Naive thymus-derived CD4-positive, alpha-beta T cell (primary cell): ENCODE results near the gene ZNF23. TPM values are rescaled to one million over a fixed set of nuclear protein-coding genes. Genes with fewer than 3 reads are reported as not detected.

Source experiments
- ATAC-seq: fragments of 150-1000 bp; cut with Tn5 transposase; 2 replicates; pipeline ENCODE4 v1.10.0; 2021; ENCODE audit warnings: mild to moderate bottlenecking, moderate library complexity
- CTCF ChIA-PET: fragments of 350-600 bp; sonication (Branson Sonifier 250); formaldehyde crosslinking; loops from one replicate; lab custom pipeline; 2021; ENCODE audit warnings: antibody characterized with exemption; lab: Charles Lee
- POLR2A ChIA-PET: fragments of 350-600 bp; sonication (Branson Sonifier 250); formaldehyde crosslinking; loops from one replicate; lab custom pipeline; 2021; ENCODE audit warnings: antibody characterized with exemption, inconsistent platforms; lab: Charles Lee
- DNase-seq, 9 donors: peaks; one replicate each; pipeline versions ENCODE4 v3.0.0 to v3.0.0-alpha.2; 2020 to 2022; ENCODE audit warnings: mixed read lengths in 1 of 9
- H3K27ac ChIP-seq: one replicate; pipeline ENCODE4 v1.7.0; 2013; ENCODE audit warnings: mild to moderate bottlenecking, low read depth, low read length, moderate library complexity
- H3K27me3 ChIP-seq, 2 donors: one replicate each; pipeline ENCODE4 v1.7.0; 2013; ENCODE audit warnings: low read length in 2 of 2, mild to moderate bottlenecking in 2 of 2, moderate library complexity in 2 of 2; ENCODE audit not compliant: control insufficient read depth in 2 of 2, insufficient read depth in 2 of 2
- H3K36me3 ChIP-seq, 3 experiments: 1 replicate in 2 of 3; 2 replicates in 1 of 3; pipeline ENCODE4 v1.7.0; 2013; ENCODE audit warnings: low read length in 3 of 3, mild to moderate bottlenecking in 3 of 3, moderate library complexity in 1 of 3; ENCODE audit not compliant: insufficient read depth in 3 of 3, control insufficient read depth in 2 of 3
- H3K4me1 ChIP-seq, 2 donors: one replicate each; pipeline ENCODE4 v1.7.0; 2013; ENCODE audit warnings: low read length in 2 of 2, mild to moderate bottlenecking in 2 of 2, moderate library complexity in 1 of 2; ENCODE audit not compliant: control insufficient read depth in 2 of 2, insufficient read depth in 2 of 2
- H3K4me3 ChIP-seq: 2 replicates; pipeline ENCODE4 v1.7.0; 2013; ENCODE audit warnings: mild to moderate bottlenecking, low read length
- H3K9me3 ChIP-seq, 3 experiments: 1 replicate in 2 of 3; 2 replicates in 1 of 3; pipeline ENCODE4 v1.7.0; 2013; ENCODE audit warnings: low read length in 3 of 3; ENCODE audit not compliant: control insufficient read depth in 2 of 3
- H3K27ac Mint-ChIP-seq, 9 donors: one replicate each; pipeline ENCODE4 v1.8.0; 2020 to 2022; ENCODE audit warnings: mixed read lengths in 9 of 9, mild to moderate bottlenecking in 8 of 9, moderate library complexity in 5 of 9, inconsistent platforms in 2 of 9
- H3K27me3 Mint-ChIP-seq, 5 donors: one replicate each; pipeline ENCODE4 v1.8.0; 2021 to 2022; ENCODE audit warnings: mixed read lengths in 5 of 5, mild to moderate bottlenecking in 1 of 5
- H3K36me3 Mint-ChIP-seq, 5 donors: one replicate each; pipeline ENCODE4 v1.8.0; 2020 to 2022; ENCODE audit warnings: mixed read lengths in 5 of 5, mild to moderate bottlenecking in 3 of 5, inconsistent platforms in 1 of 5
- H3K4me1 Mint-ChIP-seq, 7 donors: one replicate each; pipeline ENCODE4 v1.8.0; 2020 to 2022; ENCODE audit warnings: mixed read lengths in 7 of 7, mild to moderate bottlenecking in 3 of 7, inconsistent platforms in 1 of 7
- H3K4me3 Mint-ChIP-seq, 10 donors: one replicate each; pipeline ENCODE4 v1.8.0; 2020 to 2022; ENCODE audit warnings: mild to moderate bottlenecking in 10 of 10, mixed read lengths in 10 of 10, moderate library complexity in 6 of 10, inconsistent platforms in 2 of 10
- H3K9me3 Mint-ChIP-seq, 11 donors: one replicate each; pipeline ENCODE4 v1.8.0; 2020 to 2022; ENCODE audit warnings: mixed read lengths in 11 of 11, mild to moderate bottlenecking in 4 of 11, inconsistent platforms in 1 of 11, moderate library complexity in 1 of 11
- intact Hi-C, 2 donors: fragments of 100-400 bp; cut with micrococcal nuclease; formaldehyde crosslinking; loops; one replicate each; pipeline ENCODE4 v1.15.1; 2023
- polyA plus RNA-seq, 2 donors: library from polyadenylated mRNA; unstranded; fragments of 300-500 nt; fragmentation: Illumina TruSeq; gene quantifications; one replicate each; pipeline ENCODE4 v1.2.3, GENCODE V29; 2021
- total RNA-seq, 6 experiments: library from RNA in 5 of 6; stranded (reverse) in 5 of 6; gene quantifications; 1 replicate in 5 of 6; 2 replicates in 1 of 6; pipeline ENCODE4 v1.2.3 and lab custom pipeline; 2021 to 2026

ZNF23 gene
- total and polyA plus RNA-seq, 7 experiments from 2014 or later, result 6.5 to 16.0 (median 7.5) TPM

DNA sequence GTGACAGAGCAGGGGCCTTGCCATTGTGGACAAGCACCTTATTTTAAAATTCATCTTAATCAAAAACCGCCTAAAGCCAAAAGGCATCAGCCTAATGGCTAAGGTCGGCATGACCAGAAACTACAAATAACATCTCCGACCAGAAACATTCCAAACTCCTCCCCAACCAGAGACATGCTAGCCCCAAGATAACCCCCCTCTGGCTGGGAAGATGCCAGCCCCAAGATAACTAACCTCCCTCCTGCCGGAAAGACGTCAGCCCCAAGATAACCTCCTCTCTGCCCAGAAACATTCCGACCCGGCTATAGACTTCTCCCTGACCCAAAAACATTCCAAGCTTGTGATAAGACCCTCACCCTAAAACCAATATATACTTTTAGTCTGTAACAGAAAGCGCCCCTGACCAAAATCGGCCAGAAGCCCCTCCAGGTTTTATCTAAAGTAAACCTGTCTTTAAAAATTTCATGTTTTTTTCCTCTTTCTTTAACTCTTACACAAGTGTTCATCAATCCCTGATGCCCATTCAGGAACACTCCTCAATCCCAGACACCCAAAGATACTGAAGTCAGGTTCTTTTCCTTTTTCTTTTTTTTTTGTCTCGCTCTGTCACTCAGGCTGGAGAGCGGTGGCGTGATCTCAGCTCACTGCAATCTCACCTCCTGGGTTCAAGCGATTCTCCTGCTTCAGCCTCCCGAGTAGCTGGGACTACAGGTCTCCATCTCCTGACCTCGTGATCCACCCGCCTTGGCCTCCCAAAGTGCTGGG, 52.9 kb downstream of the ZNF23 start:
- H3K4me3 ChIP-seq, result no peak overlapping the region
- CTCF ChIA-PET, result interaction anchor here (7.8 kb wide), 1 partner anchor 91 kb away, joined by 104 read pairs; no protein-coding TSS in a partner anchor
- ATAC-seq (no peak), DNase-seq (no peak)
- POLR2A ChIA-PET, result no interaction called here
- peaks cover 3 to 9% of the 10 kb centered on the region in 2 donors for H3K4me1 ChIP-seq
- H3K9me3 Mint-ChIP-seq, result peaks cover 0 to 17% (median 4%) of the 10 kb centered on the region in 11 donors
- H3K27ac ChIP-seq, result no peak overlapping the region
- intact Hi-C loops, result no loop called here
- peaks cover 0 to 7% of the 10 kb centered on the region in 2 donors for H3K27me3 ChIP-seq
- no peak overlapping the region for H3K27ac Mint-ChIP-seq
- peaks cover 0 to 2% (median 0%) of the 10 kb centered on the region in 5 donors for H3K36me3 Mint-ChIP-seq
- peaks cover 23 to 57% (median 33%) of the 10 kb centered on the region in 5 donors for H3K27me3 Mint-ChIP-seq
- H3K4me3 Mint-ChIP-seq, result no peak overlapping the region
- no peaks in the 10 kb centered on the region for H3K36me3 ChIP-seq
- peaks cover 0 to 26% (median 5%) of the 10 kb centered on the region in 7 donors for H3K4me1 Mint-ChIP-seq
- H3K9me3 ChIP-seq, result peaks cover 0 to 5% (median 0%) of the 10 kb centered on the region in 3 experiments

DNA sequence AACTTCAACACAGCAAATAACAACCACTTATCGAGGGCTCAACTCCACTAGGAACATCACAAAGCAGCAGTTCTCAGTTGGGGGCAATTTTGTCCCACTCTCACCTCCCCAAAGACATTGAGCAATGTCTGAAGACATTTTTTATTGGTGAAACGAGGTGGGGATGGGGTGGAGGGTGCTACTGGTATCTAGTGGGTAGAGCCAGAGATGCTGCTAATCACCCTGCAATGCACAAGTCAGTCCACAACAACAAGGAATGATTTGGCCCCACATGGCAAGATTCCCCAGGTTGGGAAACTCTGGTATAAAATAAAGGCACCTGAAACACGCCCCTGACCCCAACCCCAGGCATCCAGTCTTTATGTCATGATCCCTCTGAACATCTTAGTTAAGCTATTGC, 53.5 kb downstream of the ZNF23 start:
- H3K27ac Mint-ChIP-seq, result no peak overlapping the region
- peaks cover 23 to 58% (median 33%) of the 10 kb centered on the region in 5 donors for H3K27me3 Mint-ChIP-seq
- H3K9me3 ChIP-seq, result peaks cover 0 to 8% (median 0%) of the 10 kb centered on the region in 3 experiments
- H3K4me1 ChIP-seq, result peaks cover 3 to 9% of the 10 kb centered on the region in 2 donors
- intact Hi-C loops, result no loop called here
- peaks cover 0 to 23% (median 6%) of the 10 kb centered on the region in 11 donors for H3K9me3 Mint-ChIP-seq
- H3K27ac ChIP-seq, result no peak overlapping the region
- H3K27me3 ChIP-seq, result peaks cover 0 to 7% of the 10 kb centered on the region in 2 donors
- H3K4me1 Mint-ChIP-seq, result peaks cover 0 to 26% (median 5%) of the 10 kb centered on the region in 7 donors
- H3K36me3 ChIP-seq, result no peaks in the 10 kb centered on the region
- peaks cover 0 to 4% (median 0%) of the 10 kb centered on the region in 5 donors for H3K36me3 Mint-ChIP-seq
- ATAC-seq (no peak), DNase-seq (no peak)
- CTCF ChIA-PET, result interaction anchor here (7.8 kb wide), 1 partner anchor 91 kb away, joined by 104 read pairs; no protein-coding TSS in a partner anchor
- POLR2A ChIA-PET, result no interaction called here
- no peak overlapping the region for H3K4me3 ChIP-seq
- H3K4me3 Mint-ChIP-seq, result no peak overlapping the region

DNA sequence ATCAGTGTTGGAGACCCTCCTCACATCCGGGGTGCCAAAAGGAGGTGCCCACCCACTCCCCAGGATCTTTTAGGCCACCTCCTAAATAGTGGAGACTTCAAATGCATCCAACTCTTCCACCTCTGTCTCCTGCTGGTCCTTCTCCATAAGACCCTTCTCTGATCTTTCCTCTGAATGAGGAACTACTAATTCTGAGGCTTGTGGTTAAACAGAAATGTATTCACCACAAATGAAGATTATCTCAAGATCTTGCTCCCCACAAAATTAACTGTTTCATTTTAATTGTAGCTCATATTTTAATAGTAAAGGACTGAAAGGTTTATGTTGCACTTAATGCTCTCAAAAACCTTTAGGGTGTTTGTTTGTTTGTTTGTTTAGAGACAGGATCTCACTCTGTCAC, 54.3 kb downstream of the ZNF23 start:
- POLR2A ChIA-PET, result no interaction called here
- no peak for ATAC-seq
- Histone ChIP-seq H3K9me3 (peaks cover 0 to 8% (median 0%) of the 10 kb centered on the region in 3 experiments), H3K27me3 (peaks cover 0 to 2% of the 10 kb centered on the region in 2 donors), H3K36me3 (no peaks in the 10 kb centered on the region), H3K27ac (no peak overlapping the region), H3K4me3 (no peak overlapping the region), H3K4me1 (peaks cover 3 to 7% of the 10 kb centered on the region in 2 donors)
- CTCF ChIA-PET, result no interaction called here
- Mint-ChIP-seq H3K27me3 (peaks cover 23 to 55% (median 30%) of the 10 kb centered on the region in 5 donors), H3K27ac (no peak overlapping the region), H3K36me3 (peaks cover 0 to 4% (median 0%) of the 10 kb centered on the region in 5 donors), H3K9me3 (peaks cover 0 to 23% (median 6%) of the 10 kb centered on the region in 11 donors), H3K4me3 (no peak overlapping the region), H3K4me1 (peaks cover 0 to 23% (median 4%) of the 10 kb centered on the region in 7 donors)
- intact Hi-C loops, result no loop called here
- no peak for DNase-seq

DNA sequence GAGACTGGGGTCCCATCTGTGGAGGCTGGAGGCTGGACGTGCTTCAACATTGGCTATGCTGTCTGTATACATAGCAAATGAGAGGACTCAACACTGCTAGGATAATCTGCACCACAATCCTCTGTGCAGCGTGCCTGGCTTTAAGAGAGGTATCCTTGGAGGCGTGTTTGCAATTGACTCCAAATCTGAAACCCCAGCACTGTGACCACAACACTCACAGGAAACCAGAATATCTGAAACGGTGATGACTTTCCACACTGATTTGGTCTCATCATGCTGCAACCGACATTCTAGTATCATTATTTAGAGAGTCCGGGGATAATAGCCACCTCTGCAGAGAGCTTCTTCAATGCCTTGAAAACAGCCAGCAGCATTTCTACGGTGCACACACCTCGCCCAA, 55.3 kb downstream of the ZNF23 start:
- ATAC-seq (no peak), DNase-seq (no peak)
- no peak overlapping the region for H3K4me3 Mint-ChIP-seq
- peaks cover 0 to 4% (median 0%) of the 10 kb centered on the region in 5 donors for H3K36me3 Mint-ChIP-seq
- no peak overlapping the region for H3K27ac Mint-ChIP-seq
- Histone ChIP-seq H3K27ac (no peak overlapping the region), H3K4me3 (no peak overlapping the region), H3K9me3 (peaks cover 0 to 8% (median 0%) of the 10 kb centered on the region in 3 experiments), H3K4me1 (no peaks in the 10 kb centered on the region), H3K36me3 (no peaks in the 10 kb centered on the region), H3K27me3 (no peaks in the 10 kb centered on the region)
- H3K27me3 Mint-ChIP-seq, result peaks cover 23 to 52% (median 28%) of the 10 kb centered on the region in 5 donors
- peaks cover 0 to 23% (median 6%) of the 10 kb centered on the region in 11 donors for H3K9me3 Mint-ChIP-seq
- intact Hi-C loops, result no loop called here
- CTCF ChIA-PET, result interaction anchor here (0.6 kb wide), 2 partner anchors 158 to 207 kb away, joined by 5 read pairs; no protein-coding TSS in a partner anchor
- POLR2A ChIA-PET, result no interaction called here
- peaks cover 0 to 21% (median 0%) of the 10 kb centered on the region in 7 donors for H3K4me1 Mint-ChIP-seq

DNA sequence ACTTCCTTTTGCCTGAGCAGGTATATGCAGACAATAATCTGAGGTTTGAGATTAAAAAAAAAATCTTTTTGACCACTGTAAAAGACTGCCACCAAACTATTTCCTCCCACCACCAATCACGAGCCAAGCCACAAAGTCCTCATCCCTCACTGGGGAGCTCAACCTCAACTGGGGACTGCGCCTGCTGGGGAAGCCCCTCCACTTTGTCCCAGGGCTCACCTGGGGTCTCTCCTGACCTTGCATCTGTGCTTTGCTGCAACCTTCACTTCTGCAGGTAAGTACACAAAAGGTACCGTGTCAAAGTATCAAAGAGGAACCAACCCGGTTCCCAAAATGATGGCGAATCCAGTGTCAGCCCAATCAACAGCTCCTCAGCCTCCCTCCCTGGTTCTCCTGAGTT, 55.7 kb downstream of the ZNF23 start:
- intact Hi-C loops, result no loop called here
- Histone ChIP-seq H3K9me3 (peaks cover 0 to 8% (median 0%) of the 10 kb centered on the region in 3 experiments), H3K4me1 (no peaks in the 10 kb centered on the region), H3K4me3 (no peak overlapping the region), H3K27me3 (no peaks in the 10 kb centered on the region), H3K27ac (no peak overlapping the region), H3K36me3 (no peaks in the 10 kb centered on the region)
- H3K36me3 Mint-ChIP-seq, result peaks cover 0 to 4% (median 0%) of the 10 kb centered on the region in 5 donors
- CTCF ChIA-PET, result interaction anchor here (0.6 kb wide), 2 partner anchors 159 to 208 kb away, joined by 5 read pairs; no protein-coding TSS in a partner anchor
- H3K4me3 Mint-ChIP-seq, result no peak overlapping the region
- H3K4me1 Mint-ChIP-seq, result peaks cover 0 to 21% (median 0%) of the 10 kb centered on the region in 7 donors
- no peak overlapping the region for H3K27ac Mint-ChIP-seq
- H3K27me3 Mint-ChIP-seq, result peaks cover 22 to 52% (median 24%) of the 10 kb centered on the region in 5 donors
- POLR2A ChIA-PET, result no interaction called here
- peaks cover 0 to 23% (median 6%) of the 10 kb centered on the region in 11 donors for H3K9me3 Mint-ChIP-seq
- DNase-seq, result no peak
- no peak for ATAC-seq

DNA sequence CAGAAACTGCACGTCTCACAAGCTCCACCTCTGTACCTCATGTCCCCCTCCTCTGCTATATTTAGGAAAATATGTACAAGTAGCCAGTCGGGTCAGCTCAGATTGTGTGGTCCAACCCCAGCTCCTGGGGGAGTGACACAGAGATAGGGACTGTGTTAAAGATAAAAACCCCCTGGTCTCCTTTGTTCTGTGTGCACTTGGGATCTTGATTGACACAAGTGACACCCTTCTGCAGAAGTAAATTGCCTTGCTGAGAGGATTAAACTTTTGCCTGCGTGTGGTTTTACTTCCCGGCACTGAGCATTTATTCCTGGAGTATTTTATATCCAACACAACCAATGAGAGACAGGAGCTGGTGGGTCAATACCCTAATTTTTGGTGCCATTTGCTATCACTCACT, 57.7 kb downstream of the ZNF23 start:
- CTCF ChIA-PET, result no interaction called here
- no peak for DNase-seq
- intact Hi-C loops, result no loop called here
- Histone ChIP-seq H3K4me1 (no peaks in the 10 kb centered on the region), H3K9me3 (peaks cover 0 to 8% (median 0%) of the 10 kb centered on the region in 3 experiments), H3K4me3 (no peak overlapping the region), H3K27me3 (no peaks in the 10 kb centered on the region), H3K36me3 (no peaks in the 10 kb centered on the region), H3K27ac (no peak overlapping the region)
- H3K36me3 Mint-ChIP-seq, result peaks cover 0 to 4% (median 0%) of the 10 kb centered on the region in 5 donors
- H3K9me3 Mint-ChIP-seq, result peaks cover 0 to 23% (median 6%) of the 10 kb centered on the region in 11 donors
- no peak overlapping the region for H3K4me3 Mint-ChIP-seq
- POLR2A ChIA-PET, result no interaction called here
- peaks cover 15 to 42% (median 28%) of the 10 kb centered on the region in 5 donors for H3K27me3 Mint-ChIP-seq
- H3K27ac Mint-ChIP-seq, result no peak overlapping the region
- ATAC-seq, result no peak
- peaks cover 0 to 21% (median 0%) of the 10 kb centered on the region in 7 donors for H3K4me1 Mint-ChIP-seq
